Suprapubic skin (tissue), 3 donors: ENCODE results near the gene DCPS.

ENCODE experiments used
- POLR2AphosphoS5 ChIP-seq, 3 donors: sonication (generic); formaldehyde crosslinking; IDR thresholded peaks; one replicate each; pipeline ENCODE4 v1.6.1; 2017; ENCODE audit warnings: antibody characterized with exemption in 3 of 3
- TF ChIP-seq, protein P1 (sequence below), 2 donors: fragments of 200-600 bp in 1 of 2; fragments of 450-650 bp in 1 of 2; sonication (generic) in 1 of 2; IDR thresholded peaks; one replicate each; pipeline ENCODE4 v1.5.1; 2016 to 2019; ENCODE audit warnings: antibody characterized with exemption in 2 of 2, mild to moderate bottlenecking in 1 of 2, moderate library complexity in 1 of 2

DNA sequence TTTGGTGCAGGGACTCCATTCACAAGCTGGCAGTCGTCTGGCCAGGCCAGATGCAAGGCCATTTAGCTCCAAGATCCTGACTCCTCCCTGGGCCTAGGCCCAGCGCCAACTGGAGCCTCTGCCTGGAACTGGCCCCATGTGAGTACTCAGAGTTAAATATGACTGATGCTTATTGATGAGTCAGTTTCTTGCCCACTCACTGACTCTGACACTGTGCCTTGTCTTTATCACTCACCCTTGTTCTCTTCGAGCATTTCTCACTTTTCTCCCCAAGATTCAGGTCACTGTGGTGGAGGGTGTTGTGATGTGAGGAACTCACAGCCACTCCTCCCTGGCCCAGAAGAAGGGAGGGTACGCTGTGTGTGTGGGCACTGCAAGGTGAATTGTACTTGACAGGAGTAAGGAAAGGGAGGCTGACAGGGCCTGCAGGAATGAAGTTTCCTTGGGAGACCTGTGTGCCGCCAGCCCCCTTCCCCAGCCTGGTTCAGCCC lies 28.4 kb downstream of the DCPS start:
- TF ChIP-seq, protein P1, sequence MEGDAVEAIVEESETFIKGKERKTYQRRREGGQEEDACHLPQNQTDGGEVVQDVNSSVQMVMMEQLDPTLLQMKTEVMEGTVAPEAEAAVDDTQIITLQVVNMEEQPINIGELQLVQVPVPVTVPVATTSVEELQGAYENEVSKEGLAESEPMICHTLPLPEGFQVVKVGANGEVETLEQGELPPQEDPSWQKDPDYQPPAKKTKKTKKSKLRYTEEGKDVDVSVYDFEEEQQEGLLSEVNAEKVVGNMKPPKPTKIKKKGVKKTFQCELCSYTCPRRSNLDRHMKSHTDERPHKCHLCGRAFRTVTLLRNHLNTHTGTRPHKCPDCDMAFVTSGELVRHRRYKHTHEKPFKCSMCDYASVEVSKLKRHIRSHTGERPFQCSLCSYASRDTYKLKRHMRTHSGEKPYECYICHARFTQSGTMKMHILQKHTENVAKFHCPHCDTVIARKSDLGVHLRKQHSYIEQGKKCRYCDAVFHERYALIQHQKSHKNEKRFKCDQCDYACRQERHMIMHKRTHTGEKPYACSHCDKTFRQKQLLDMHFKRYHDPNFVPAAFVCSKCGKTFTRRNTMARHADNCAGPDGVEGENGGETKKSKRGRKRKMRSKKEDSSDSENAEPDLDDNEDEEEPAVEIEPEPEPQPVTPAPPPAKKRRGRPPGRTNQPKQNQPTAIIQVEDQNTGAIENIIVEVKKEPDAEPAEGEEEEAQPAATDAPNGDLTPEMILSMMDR (IDR thresholded peaks at IDR 0.05) = no peak
- TF ChIP-seq POLR2AphosphoS5 (IDR thresholded peaks at IDR 0.05) = no peak
